K562 (cell line): Measurements from ENCODE around the gene TALDO1. TPM values are rescaled to one million over a fixed set of nuclear protein-coding genes. Genes with fewer than 3 reads are reported as not detected.
A peak's percentile ranks its signal among the peaks of the same experiment; 100 is the strongest.

ENCODE experiments used
- BRD4 ChIP-seq: fragments of 200-600 bp; sonication (generic); IDR thresholded peaks from 2 replicates; pipeline ENCODE4 v1.6.1; 2017; ENCODE audit warnings: inconsistent platforms
- EP300 ChIP-seq: IDR thresholded peaks from 2 replicates; pipeline ENCODE4 v1.6.1; 2012; ENCODE audit warnings: low read length, improper control_type of control experiment
- ETV5 ChIP-seq: sonication (generic); formaldehyde crosslinking; IDR thresholded peaks from 2 replicates; pipeline ENCODE4 v1.4.0; 2020; ENCODE audit warnings: low read depth, mild to moderate bottlenecking, missing genetic modification reagents
- HCFC1 ChIP-seq: IDR thresholded peaks from 2 replicates; pipeline ENCODE4 v1.6.1; 2012; ENCODE audit warnings: low read depth, low read length, improper control_type of control experiment
- HMGN3 ChIP-seq: IDR thresholded peaks from 2 replicates; pipeline ENCODE4 v1.6.1; 2011; ENCODE audit warnings: borderline replicate concordance, low read depth, mild to moderate bottlenecking, mixed read lengths, low read length; ENCODE audit not compliant: insufficient read length; ENCODE audit errors: extremely low read depth
- NFIC ChIP-seq: fragments of 450-650 bp; IDR thresholded peaks from 2 replicates; pipeline ENCODE4 v1.6.1; 2017; ENCODE audit warnings: mild to moderate bottlenecking, inconsistent platforms
- RBM22 ChIP-seq: fragments of 200-400 bp; formaldehyde crosslinking; IDR thresholded peaks from 2 replicates; pipeline ENCODE4 v1.6.1; 2018; ENCODE audit warnings: low read length, low read depth; ENCODE audit not compliant: poor library complexity, severe bottlenecking
- SIN3A ChIP-seq, 2 experiments: fragments of 150-350 bp in 1 of 2; IDR thresholded peaks; 2 replicates each; pipeline ENCODE4 v1.6.1; 2011 to 2016; ENCODE audit warnings: borderline replicate concordance in 2 of 2, low read depth in 2 of 2, low read length in 2 of 2, mild to moderate bottlenecking in 2 of 2, moderate library complexity in 2 of 2; ENCODE audit not compliant: control insufficient read depth in 1 of 2
- ZNF507 ChIP-seq: conservative IDR thresholded peaks from 2 replicates; pipeline ENCODE4 v1.6.1; 2017; ENCODE audit warnings: missing genetic modification characterization, missing compliant biosample characterization
- ZNF609 ChIP-seq: sonication (generic); formaldehyde crosslinking; IDR thresholded peaks from 2 replicates; pipeline ENCODE4 v1.8.1; 2023; ENCODE audit warnings: missing genetic modification reagents, mild to moderate bottlenecking, borderline replicate concordance
- ZNF766 ChIP-seq: fragments of 200-800 bp; sonication (Bioruptor generic); conservative IDR thresholded peaks from 2 replicates; pipeline ENCODE4 v1.6.1; 2016; ENCODE audit warnings: missing genetic modification characterization, missing compliant biosample characterization
- polyA plus RNA-seq, 8 experiments: library from polyadenylated mRNA; depleted of rRNA in 4 of 8; stranded (reverse) in 5 of 8; unstranded in 3 of 8; fragments of >200 nt; fragmentation: Nextera tagmentation in 2 of 8; fragmentation: Illumina TruSeq in 1 of 8; extraction: Ambion mirVana in 2 of 8; extraction: Trizol in 1 of 8; gene quantifications; 2 replicates each; pipeline versions ENCODE4 v1.2.1 to v1.2.3, GENCODE V29; 2011 to 2014; ENCODE audit warnings: inconsistent platforms in 1 of 8, missing spikeins in 1 of 8
- total RNA-seq, 7 experiments: library from RNA; depleted of rRNA in 6 of 7; stranded (reverse); fragments of >200 nt in 6 of 7; fragmentation: Illumina TruSeq in 2 of 7; extraction: Trizol in 2 of 7; gene quantifications; 2 replicates each; pipeline versions ENCODE4 v1.2.1 to v1.2.3, GENCODE V29; 2011 to 2021; ENCODE audit warnings: low replicate concordance in 1 of 7
- TF ChIP-seq, protein P1 (sequence below), 2 experiments: fragments of 450-650 bp; formaldehyde crosslinking in 1 of 2; IDR thresholded peaks; 2 replicates each; pipeline versions ENCODE4 v1.4.0 to v1.6.1; 2014 to 2020; ENCODE audit warnings: mild to moderate bottlenecking in 2 of 2, borderline replicate concordance in 1 of 2, low read depth in 1 of 2

Gene TALDO1
- total and polyA plus RNA-seq, 9 of the 15 experiments (the other 6 are each of a cell fraction or from before 2014, with no cell fraction given) = 260 to 541 (median 441) TPM

- TF ChIP-seq, protein P1, sequence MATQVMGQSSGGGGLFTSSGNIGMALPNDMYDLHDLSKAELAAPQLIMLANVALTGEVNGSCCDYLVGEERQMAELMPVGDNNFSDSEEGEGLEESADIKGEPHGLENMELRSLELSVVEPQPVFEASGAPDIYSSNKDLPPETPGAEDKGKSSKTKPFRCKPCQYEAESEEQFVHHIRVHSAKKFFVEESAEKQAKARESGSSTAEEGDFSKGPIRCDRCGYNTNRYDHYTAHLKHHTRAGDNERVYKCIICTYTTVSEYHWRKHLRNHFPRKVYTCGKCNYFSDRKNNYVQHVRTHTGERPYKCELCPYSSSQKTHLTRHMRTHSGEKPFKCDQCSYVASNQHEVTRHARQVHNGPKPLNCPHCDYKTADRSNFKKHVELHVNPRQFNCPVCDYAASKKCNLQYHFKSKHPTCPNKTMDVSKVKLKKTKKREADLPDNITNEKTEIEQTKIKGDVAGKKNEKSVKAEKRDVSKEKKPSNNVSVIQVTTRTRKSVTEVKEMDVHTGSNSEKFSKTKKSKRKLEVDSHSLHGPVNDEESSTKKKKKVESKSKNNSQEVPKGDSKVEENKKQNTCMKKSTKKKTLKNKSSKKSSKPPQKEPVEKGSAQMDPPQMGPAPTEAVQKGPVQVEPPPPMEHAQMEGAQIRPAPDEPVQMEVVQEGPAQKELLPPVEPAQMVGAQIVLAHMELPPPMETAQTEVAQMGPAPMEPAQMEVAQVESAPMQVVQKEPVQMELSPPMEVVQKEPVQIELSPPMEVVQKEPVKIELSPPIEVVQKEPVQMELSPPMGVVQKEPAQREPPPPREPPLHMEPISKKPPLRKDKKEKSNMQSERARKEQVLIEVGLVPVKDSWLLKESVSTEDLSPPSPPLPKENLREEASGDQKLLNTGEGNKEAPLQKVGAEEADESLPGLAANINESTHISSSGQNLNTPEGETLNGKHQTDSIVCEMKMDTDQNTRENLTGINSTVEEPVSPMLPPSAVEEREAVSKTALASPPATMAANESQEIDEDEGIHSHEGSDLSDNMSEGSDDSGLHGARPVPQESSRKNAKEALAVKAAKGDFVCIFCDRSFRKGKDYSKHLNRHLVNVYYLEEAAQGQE (IDR thresholded peaks at IDR 0.05; ENCODE audit: borderline replicate concordance) = no peak
- TF ChIP-seq, protein P1 (CRISPR knock-in tag; IDR thresholded peaks at IDR 0.05; ENCODE audit: low read depth) = 0 out of 2 replicates have a peak, but pooled peaks have one; percentile 52
- peak; percentile 37 for TF ChIP-seq RBM22
- no peak for TF ChIP-seq ZNF507 (tag)
- peak; percentile 10; the same call in 1 of the 2 replicates for TF ChIP-seq NFIC
- TF ChIP-seq HCFC1 = 0 out of 2 replicates have a peak, but pooled peaks have one; percentile 17
- peak; percentile 92 for TF ChIP-seq BRD4
- TF ChIP-seq HMGN3 = peak; percentile 62
- TF ChIP-seq ZNF609 = peak; percentile 49; the same call in 1 of the 2 replicates
- TF ChIP-seq ETV5 (CRISPR knock-in tag) = no peak; the same call in 1 of the 2 replicates
- peak in 1 of 2 experiments; percentile 57; a peak in 1 of 4 replicates for TF ChIP-seq SIN3A (IDR thresholded peaks at IDR 0.05; ENCODE audit: borderline replicate concordance in 2 of 2, control insufficient read depth in 1 of 2, low read depth in 2 of 2, low read length in 2 of 2)
- TF ChIP-seq ZNF766 (CRISPR knock-in tag) = 0 out of 2 replicates have a peak, but pooled peaks have one; percentile 13
- TF ChIP-seq EP300 = 0 out of 2 replicates have a peak, but pooled peaks have one; percentile 3
Observed at GRCh38 chr11:747158-748006, at the start of gene TALDO1 (continued).
